A673 (cell line): ENCODE results near the gene LRRC37A2.
"Not testable (repeated sequence)": the region's sequence is repeated elsewhere in the genome, so short reads cannot be mapped to it uniquely, and the experiment has no call there.

ENCODE experiments used
- EZH2 ChIP-seq: fragments of 200-600 bp; sonication (generic); IDR thresholded peaks from 2 replicates; pipeline ENCODE4 v1.6.1; 2017; ENCODE audit warnings: borderline replicate concordance, low read depth, mild to moderate bottlenecking, mixed read lengths, antibody characterized with exemption, low read length; ENCODE audit not compliant: poor library complexity, severe bottlenecking
- TF ChIP-seq, protein P1 (sequence below): fragments of 300-800, 200-600 bp; sonication (generic); conservative IDR thresholded peaks from 2 replicates; pipeline ENCODE4 v1.5.1; 2017; ENCODE audit warnings: low read depth, mild to moderate bottlenecking, antibody characterized with exemption, low read length, moderate library complexity, mixed read lengths

- not testable (repeated sequence) for TF ChIP-seq EZH2
- TF ChIP-seq, protein P1, sequence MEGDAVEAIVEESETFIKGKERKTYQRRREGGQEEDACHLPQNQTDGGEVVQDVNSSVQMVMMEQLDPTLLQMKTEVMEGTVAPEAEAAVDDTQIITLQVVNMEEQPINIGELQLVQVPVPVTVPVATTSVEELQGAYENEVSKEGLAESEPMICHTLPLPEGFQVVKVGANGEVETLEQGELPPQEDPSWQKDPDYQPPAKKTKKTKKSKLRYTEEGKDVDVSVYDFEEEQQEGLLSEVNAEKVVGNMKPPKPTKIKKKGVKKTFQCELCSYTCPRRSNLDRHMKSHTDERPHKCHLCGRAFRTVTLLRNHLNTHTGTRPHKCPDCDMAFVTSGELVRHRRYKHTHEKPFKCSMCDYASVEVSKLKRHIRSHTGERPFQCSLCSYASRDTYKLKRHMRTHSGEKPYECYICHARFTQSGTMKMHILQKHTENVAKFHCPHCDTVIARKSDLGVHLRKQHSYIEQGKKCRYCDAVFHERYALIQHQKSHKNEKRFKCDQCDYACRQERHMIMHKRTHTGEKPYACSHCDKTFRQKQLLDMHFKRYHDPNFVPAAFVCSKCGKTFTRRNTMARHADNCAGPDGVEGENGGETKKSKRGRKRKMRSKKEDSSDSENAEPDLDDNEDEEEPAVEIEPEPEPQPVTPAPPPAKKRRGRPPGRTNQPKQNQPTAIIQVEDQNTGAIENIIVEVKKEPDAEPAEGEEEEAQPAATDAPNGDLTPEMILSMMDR: not testable (repeated sequence)
Measured at GRCh38 chr17:46603125-46603524, 90.9 kb downstream of the LRRC37A2 start.
